Fibroblast of gingiva (primary cell): ENCODE measurements around the gene PRAMEF13.
"Not testable (repeated sequence)": the region's sequence is repeated elsewhere in the genome, so short reads cannot be mapped to it uniquely, and the experiment has no call there.

Experiments
- DNase-seq: peaks from one replicate; pipeline ENCODE4 v3.0.0-alpha.2; 2011; ENCODE audit warnings: low read depth

Gene PRAMEF13

GRCh38 chr1:13201309-13201708 is at the start of gene PRAMEF13:
Gene PRAMEF13, minus strand, starts transcription at chr1:13201409. Its CDS starts 1,820 bp downstream, at chr1:13199589.
- not testable (repeated sequence) for DNase-seq

GRCh38 chr1:13247122-13247521 is 45.9 kb upstream of the PRAMEF13 start:
- DNase-seq: not testable (repeated sequence)

GRCh38 chr1:13246554-13246871 is 45.3 kb upstream of the PRAMEF13 start:
- not testable (repeated sequence) for DNase-seq

GRCh38 chr1:13245841-13246553 is 44.8 kb upstream of the PRAMEF13 start:
- DNase-seq: not testable (repeated sequence)

GRCh38 chr1:13243536-13244263 is 42.5 kb upstream of the PRAMEF13 start:
- DNase-seq: not testable (repeated sequence)

GRCh38 chr1:13239633-13240032 is 38.4 kb upstream of the PRAMEF13 start:
- not testable (repeated sequence) for DNase-seq

- DNase-seq: not testable (repeated sequence)
Measured at GRCh38 chr1:13237572-13237971, 36.4 kb upstream of the PRAMEF13 start.

GRCh38 chr1:13234057-13234456 is 32.8 kb upstream of the PRAMEF13 start:
- not testable (repeated sequence) for DNase-seq

- not testable (repeated sequence) for DNase-seq
Measured at GRCh38 chr1:13232056-13232455, 30.8 kb upstream of the PRAMEF13 start.

GRCh38 chr1:13231061-13231750 is 30.0 kb upstream of the PRAMEF13 start:
- DNase-seq: not testable (repeated sequence)

GRCh38 chr1:13230601-13231000 is 29.4 kb upstream of the PRAMEF13 start:
- not testable (repeated sequence) for DNase-seq

GRCh38 chr1:13230096-13230495 is 28.9 kb upstream of the PRAMEF13 start:
- not testable (repeated sequence) for DNase-seq

- no peak for DNase-seq
Measured at GRCh38 chr1:13228343-13228781, 27.2 kb upstream of the PRAMEF13 start.

- DNase-seq: not testable (repeated sequence)
Measured at GRCh38 chr1:13227271-13228055, 26.3 kb upstream of the PRAMEF13 start.

- not testable (repeated sequence) for DNase-seq
Measured at GRCh38 chr1:13225675-13226204, 24.5 kb upstream of the PRAMEF13 start, which contains the start of gene PRAMEF18. Gene PRAMEF18, minus strand, starts transcription at chr1:13226154. Its CDS starts 48 bp downstream, at chr1:13226106.

GRCh38 chr1:13224480-13225060 is 23.4 kb upstream of the PRAMEF13 start:
- no peak for DNase-seq

GRCh38 chr1:13222788-13223187 is 21.6 kb upstream of the PRAMEF13 start:
- DNase-seq: not testable (repeated sequence)

- DNase-seq: not testable (repeated sequence)
Measured at GRCh38 chr1:13219203-13219602, 18.0 kb upstream of the PRAMEF13 start.

- not testable (repeated sequence) for DNase-seq
Measured at GRCh38 chr1:13216619-13217018, 15.4 kb upstream of the PRAMEF13 start.

GRCh38 chr1:13208712-13209111 is 7.5 kb upstream of the PRAMEF13 start:
- DNase-seq: not testable (repeated sequence)

- not testable (repeated sequence) for DNase-seq
Measured at GRCh38 chr1:13171548-13171947, 29.7 kb downstream of the PRAMEF13 start, which contains the start of gene PRAMEF9. Gene PRAMEF9, plus strand, starts transcription at chr1:13171848. Its CDS starts 3,433 bp downstream, at chr1:13175281.
